GM19438 (cell line): Measurements from ENCODE around the gene FAM171A2.
"Not testable (repeated sequence)": the region's sequence is repeated elsewhere in the genome, so short reads cannot be mapped to it uniquely, and the experiment has no call there.

ENCODE experiments used
- ATAC-seq: cut with Tn5 transposase; IDR thresholded peaks from one replicate; pipeline ENCODE4 v1.9.1; 2021; ENCODE audit warnings: low read depth; ENCODE audit not compliant: unreplicated experiment

FAM171A2 gene

GRCh38 chr17:44348234-44348987, 15.2 kb downstream of the FAM171A2 start:
- peak; percentile 42 for ATAC-seq

- peak; percentile 16 for ATAC-seq
Observed at GRCh38 chr17:44347206-44348055, 16.2 kb downstream of the FAM171A2 start.

GRCh38 chr17:44346064-44346844, 17.4 kb downstream of the FAM171A2 start:
- no peak for ATAC-seq

- ATAC-seq, result no peak
Observed at GRCh38 chr17:44345454-44346026, 18.1 kb downstream of the FAM171A2 start.

GRCh38 chr17:44344939-44345453, 18.7 kb downstream of the FAM171A2 start, which contains the start of gene GRN:
GRN (plus strand) TSS chr17:44345302; CDS start chr17:44349165, 3,863 bp downstream.
- ATAC-seq, result peak; percentile 48

- ATAC-seq, result no peak
Observed at GRCh38 chr17:44343510-44344209, 20.0 kb downstream of the FAM171A2 start.

GRCh38 chr17:44340553-44340952, 23.1 kb downstream of the FAM171A2 start:
- ATAC-seq, result not testable (repeated sequence)

GRCh38 chr17:44338702-44339101, 25.0 kb downstream of the FAM171A2 start:
- no peak for ATAC-seq

GRCh38 chr17:44335968-44336367, 27.7 kb downstream of the FAM171A2 start:
- ATAC-seq, result no peak

- no peak for ATAC-seq
Observed at GRCh38 chr17:44335564-44335963, 28.1 kb downstream of the FAM171A2 start.

- no peak for ATAC-seq
Observed at GRCh38 chr17:44334727-44335126, 28.9 kb downstream of the FAM171A2 start.

- ATAC-seq, result no peak
Observed at GRCh38 chr17:44334315-44334714, 29.3 kb downstream of the FAM171A2 start.

GRCh38 chr17:44333371-44333770, 30.3 kb downstream of the FAM171A2 start:
- no peak for ATAC-seq

- no peak for ATAC-seq
Observed at GRCh38 chr17:44331249-44331760, 32.3 kb downstream of the FAM171A2 start.

- ATAC-seq, result not testable (repeated sequence)
Observed at GRCh38 chr17:44330263-44330662, 33.4 kb downstream of the FAM171A2 start.

- ATAC-seq, result not testable (repeated sequence)
Observed at GRCh38 chr17:44329516-44329915, 34.1 kb downstream of the FAM171A2 start.

GRCh38 chr17:44327715-44328449, 35.8 kb downstream of the FAM171A2 start:
- ATAC-seq, result no peak

GRCh38 chr17:44326861-44327444, 36.7 kb downstream of the FAM171A2 start:
- ATAC-seq, result no peak
